HG03521 (cell line): ENCODE data around the gene NNAT.

ENCODE experiments used
- ATAC-seq: cut with Tn5 transposase; IDR thresholded peaks from one replicate; pipeline ENCODE4 v1.9.1; 2021; ENCODE audit warnings: mild to moderate bottlenecking, moderate library complexity; ENCODE audit not compliant: unreplicated experiment

NNAT gene

DNA sequence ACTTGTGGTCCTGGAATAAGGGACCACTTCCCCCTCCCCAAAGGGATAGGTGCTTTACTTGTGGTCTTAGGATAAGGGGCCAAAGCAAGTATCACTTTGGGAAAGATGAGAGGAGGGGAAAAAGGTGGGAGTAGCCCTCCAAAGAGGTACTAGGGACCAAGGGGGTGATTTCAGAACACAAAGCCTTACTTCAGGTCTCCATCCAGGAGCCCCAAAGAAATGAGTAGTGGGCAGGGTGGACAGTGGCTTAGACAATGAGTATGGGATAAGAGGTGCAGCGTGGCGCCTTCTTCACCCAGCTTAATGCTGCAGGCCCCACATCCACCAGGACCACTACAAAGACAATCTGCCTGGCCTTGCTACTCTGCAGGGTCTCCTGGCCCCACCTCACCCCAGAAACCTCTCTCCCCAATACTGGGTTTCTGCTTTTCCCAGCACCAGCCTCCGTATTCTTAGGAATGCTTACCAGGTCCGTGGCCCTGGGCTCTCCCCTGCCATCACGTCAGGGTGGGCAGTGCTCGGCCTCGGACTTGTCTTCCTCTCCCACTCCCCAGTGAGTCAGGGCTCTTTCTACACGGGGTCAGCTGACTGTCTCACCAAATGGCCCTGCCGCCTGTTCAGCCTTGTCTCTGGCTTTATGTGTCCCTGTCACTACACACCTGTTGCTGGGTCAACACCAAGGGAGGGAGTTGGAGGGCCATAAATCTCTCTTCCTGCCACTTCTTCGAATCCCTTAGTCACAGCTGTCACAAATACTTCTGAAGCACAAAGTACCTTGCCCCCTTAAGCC is 3.1 kb downstream of the NNAT start:
- no peak for ATAC-seq

DNA sequence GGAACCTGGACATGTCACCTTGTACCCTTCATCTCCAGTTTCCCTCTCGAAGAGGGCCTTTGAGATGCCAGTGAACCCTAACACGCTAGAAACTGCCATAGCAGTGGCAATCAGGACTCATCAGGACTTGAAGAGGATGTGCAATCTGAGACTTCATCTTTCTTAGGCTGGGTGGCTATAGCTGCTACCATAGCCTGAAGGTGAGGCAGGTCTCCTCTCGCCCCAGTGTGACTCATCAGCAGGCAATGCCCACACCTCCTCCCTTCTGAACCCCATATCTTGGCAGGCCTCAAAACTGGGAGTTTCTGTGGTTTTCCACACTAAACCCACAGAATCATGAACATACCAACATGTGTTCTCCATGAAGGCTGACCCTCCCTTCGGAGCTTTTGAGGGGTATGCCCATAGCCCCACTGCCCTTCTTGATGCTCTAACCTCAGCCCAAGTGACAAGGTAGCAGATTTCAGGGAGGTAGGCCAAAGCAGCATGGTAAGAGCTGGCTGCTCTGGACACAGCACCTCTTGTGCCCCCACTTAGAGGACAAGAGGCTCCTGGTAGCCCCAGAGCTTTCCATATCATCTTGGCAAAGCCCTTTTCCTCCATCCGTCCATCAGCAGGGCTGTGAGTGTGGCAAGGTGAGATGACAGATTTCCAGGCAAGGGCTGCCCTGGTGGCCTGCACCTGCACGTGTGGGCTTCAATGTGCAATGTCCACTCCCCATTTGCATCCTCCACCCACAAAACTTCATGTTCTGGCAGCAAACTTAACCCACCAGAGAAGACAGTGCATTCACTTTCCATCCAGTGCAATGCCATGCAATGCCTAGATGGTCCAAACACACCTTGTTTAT is 4.0 kb downstream of the NNAT start:
- ATAC-seq: no peak

GRCh38 chr20:37525810-37526209 is 4.8 kb downstream of the NNAT start:
- no peak for ATAC-seq

DNA sequence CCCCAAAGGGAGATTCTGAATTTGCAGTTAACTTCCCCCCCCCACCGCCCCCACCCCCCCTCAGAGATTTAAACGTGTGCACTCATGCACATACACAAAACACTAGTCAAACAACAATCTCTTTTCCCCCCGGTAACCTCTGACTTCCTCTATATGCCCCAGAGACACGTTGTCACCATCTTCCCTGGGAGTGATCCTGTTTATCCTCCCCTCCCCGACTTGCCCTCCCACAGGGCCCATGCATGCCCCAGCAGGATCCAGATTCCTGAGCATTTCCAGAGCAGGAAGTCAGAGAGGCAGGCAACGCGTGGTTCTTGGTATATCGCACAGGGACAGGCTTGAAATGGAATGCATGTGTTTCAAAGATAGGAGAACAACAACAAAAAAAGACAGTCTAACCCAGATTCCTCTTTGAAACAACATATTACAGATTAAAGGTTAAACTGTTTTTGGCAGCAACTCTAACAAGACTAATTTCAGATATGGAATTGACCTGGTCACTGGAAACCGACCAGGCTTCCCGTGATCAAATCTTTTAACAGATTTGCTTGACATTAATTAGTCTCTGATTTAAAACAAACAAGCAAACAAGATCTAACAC is 5.3 kb downstream of the NNAT start:
- ATAC-seq: no peak

DNA sequence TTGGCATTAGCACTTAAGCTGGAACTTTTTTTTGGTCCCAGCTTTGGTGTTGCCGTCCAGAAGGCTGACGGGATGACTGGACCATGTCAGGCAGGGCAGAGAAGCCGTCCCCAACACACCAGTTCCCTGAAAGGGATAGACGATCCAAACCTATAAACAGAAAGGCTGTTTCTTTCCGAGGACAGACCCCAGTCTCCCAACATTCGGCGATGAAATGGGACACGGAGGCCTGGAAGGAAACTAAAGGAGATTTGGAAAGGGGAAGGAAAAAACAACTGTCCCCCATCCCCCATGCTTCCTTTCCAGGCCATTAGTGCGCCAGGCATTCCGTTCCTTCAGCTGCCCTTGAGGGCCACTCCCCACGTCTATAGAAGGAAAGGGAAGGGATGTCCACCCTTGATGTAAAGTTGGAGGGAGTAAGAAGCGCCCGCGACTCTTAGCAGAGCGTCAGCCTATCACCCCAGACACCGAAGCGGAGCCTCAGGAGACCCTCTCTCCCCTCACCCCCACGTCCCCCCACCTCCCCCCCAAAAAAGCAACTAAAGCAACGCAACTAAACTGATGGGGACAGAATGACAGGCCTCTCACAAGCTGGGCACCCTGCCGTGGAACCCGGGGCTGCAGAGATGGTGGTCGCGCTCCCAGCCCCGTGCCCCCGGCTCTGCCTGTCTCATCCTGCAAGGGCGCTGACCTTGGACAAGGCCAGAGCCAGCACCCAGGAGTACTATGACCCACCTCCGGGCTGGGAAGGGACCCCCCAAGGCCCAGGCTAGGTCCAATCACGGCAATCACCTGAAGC is 6.0 kb downstream of the NNAT start:
- ATAC-seq: no peak

GRCh38 chr20:37527638-37528445 is 6.8 kb downstream of the NNAT start, which contains the start of gene BLCAP:
BLCAP (minus strand) TSS chr20:37527876; CDS start chr20:37519174, 8,702 bp downstream.
- ATAC-seq: peak; percentile 69

DNA sequence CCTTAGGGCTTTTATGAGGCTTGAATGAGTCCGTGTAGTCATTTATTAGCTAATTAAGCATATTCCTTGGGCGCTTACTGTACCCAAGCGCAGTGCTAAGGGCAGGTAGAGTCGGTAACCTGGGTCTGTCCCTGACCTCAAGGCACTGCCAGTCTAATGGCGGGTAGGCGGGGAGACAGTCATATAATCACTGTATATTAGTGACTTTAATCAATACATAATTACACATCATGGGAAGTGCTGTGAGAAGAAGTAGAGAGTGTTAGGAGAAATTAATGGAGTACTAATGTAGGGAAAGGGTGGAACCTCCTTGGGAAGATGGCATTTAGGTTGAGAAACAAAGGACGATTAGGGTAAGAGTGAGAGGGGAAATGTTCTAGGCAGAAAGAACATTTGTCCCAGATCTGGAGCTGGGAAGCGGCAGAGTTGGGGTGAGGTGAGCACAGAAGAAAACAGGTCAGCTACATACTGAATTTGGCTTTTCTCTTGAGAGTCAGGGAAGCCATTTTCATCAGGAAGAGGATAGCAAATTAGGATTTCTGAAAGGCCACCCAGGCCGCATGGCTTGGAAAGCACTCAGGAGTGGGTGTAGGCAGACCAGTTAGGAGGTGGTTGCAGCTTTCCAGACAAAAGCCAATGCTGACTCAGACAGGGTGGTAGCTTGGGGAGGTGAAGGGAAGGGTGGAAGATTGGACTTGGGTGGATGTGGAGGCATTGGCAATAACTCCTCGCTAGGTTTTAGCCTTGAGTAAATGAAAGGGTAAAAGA is 7.6 kb downstream of the NNAT start:
- no peak for ATAC-seq

- no peak for ATAC-seq
Observed at GRCh38 chr20:37529214-37529967, 8.3 kb downstream of the NNAT start.

GRCh38 chr20:37529968-37530600 is 9.0 kb downstream of the NNAT start:
- ATAC-seq: no peak

DNA sequence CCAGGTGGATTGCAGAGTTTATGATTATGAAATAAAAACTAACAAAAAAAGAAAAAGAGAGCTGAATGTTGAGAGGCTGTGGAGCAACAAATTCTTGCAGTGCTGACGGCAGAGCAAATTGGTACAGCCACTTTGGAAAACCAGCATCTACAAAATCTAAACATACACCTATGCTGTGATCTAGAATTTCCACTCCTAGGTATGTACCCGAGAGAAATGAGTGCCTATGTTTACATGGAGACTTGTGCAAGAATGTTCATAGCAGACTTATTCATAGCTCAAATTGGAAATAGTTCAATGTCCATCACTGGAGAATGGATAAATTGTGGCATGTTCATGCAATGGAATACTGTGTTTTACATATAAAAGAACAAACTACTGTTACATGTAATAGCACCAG is 9.6 kb downstream of the NNAT start:
- no peak for ATAC-seq

- no peak for ATAC-seq
Observed at GRCh38 chr20:37531856-37532255, 10.8 kb downstream of the NNAT start.

GRCh38 chr20:37533154-37533715 is 12.2 kb downstream of the NNAT start:
- no peak for ATAC-seq

GRCh38 chr20:37534401-37535157 is 13.5 kb downstream of the NNAT start:
- ATAC-seq: peak; percentile 52

DNA sequence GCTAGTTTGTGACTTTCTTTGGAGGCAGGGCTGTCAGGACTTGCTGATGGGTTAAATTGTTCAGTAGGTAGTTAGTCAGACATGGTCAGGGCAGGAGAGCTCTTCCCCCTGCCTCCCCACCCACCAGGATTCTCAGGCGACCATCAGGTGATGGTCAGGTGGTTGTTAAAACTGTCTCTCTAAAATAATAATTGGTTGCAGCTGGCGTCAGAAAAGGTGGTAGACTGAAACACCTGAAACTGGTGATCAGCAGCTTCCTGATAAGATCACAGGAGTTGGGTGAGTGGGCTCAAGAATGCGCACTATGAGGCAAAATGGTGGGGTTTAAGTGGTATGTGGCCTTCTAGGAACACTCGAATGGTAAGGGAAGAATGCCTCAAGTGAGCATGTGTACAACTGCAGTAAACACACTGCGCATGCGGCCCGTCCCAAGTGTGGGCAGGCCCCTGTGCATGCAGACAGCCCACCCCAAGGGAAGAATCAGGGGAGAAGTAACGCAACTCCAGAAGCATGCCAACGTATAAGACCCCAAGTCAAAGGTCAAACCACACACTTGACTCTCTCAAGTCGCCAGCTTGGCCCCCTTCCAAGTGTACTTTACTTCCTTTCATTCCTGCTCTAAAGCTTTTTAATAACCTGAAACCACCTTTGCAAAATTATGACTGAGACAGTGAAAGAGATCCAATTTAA is 14.5 kb downstream of the NNAT start:
- ATAC-seq: no peak

GRCh38 chr20:37537505-37537904 is 16.5 kb downstream of the NNAT start:
- no peak for ATAC-seq

DNA sequence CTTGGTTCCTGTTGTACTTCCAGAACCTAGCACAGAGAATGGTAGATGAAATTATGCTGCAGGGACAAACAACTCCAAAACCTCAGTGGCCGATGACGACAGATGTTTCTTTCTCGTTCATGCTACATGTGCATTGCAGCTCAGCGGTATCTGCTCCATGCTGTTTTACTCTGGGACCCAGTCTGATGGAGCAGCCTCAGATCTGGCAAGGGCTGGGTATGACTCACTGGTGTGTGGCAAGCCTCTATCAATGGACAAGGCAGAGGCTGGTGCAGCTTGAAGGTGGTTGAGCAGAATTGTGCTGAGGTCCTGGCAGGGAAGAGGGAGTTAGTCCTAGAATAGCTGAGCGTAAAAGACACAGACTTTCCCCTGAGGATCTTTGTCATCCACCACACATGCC is 17.0 kb downstream of the NNAT start:
- ATAC-seq: no peak
